HL-60 (cell line): ENCODE data around the gene C6orf58.

Experiments used
- DNase-seq, 2 experiments: peaks; one replicate each; pipeline ENCODE4 v3.0.0-alpha.2; 2010 to 2020; ENCODE audit warnings: low read depth in 1 of 2, low spot score in 1 of 2
- H3K27ac ChIP-seq: fragments of 250-450 bp; sonication (Bioruptor Pico); replicated peaks from 2 replicates; pipeline ENCODE4 v1.5.1; 2020; ENCODE audit warnings: mild to moderate bottlenecking, moderate library complexity
- H3K27me3 ChIP-seq: fragments of 250-450 bp; sonication (Bioruptor Pico); 2 replicates; pipeline ENCODE4 v1.5.1; 2021; ENCODE audit warnings: mild to moderate bottlenecking, moderate library complexity; ENCODE audit not compliant: insufficient read depth, poor library complexity, severe bottlenecking
- H3K4me3 ChIP-seq: replicated peaks from 2 replicates; pipeline ENCODE4 v1.5.1; 2011; ENCODE audit warnings: mild to moderate bottlenecking, control low read depth, low read length; ENCODE audit not compliant: insufficient read depth
- CTCF ChIP-seq: IDR thresholded peaks from one replicate; pipeline ENCODE4 v1.5.1; 2011; ENCODE audit warnings: low read length, control low read depth, inconsistent platforms; ENCODE audit not compliant: insufficient read depth
- GABPA ChIP-seq: IDR thresholded peaks from 2 replicates; pipeline ENCODE4 v1.6.1; 2012; ENCODE audit warnings: low read depth
- POLR2AphosphoS5 ChIP-seq: IDR thresholded peaks from 2 replicates; pipeline ENCODE4 v1.6.1; 2012; ENCODE audit warnings: low read depth
- REST ChIP-seq: IDR thresholded peaks from 2 replicates; pipeline ENCODE4 v1.6.1; 2012; ENCODE audit warnings: low read depth; ENCODE audit not compliant: insufficient replicate concordance
- SPI1 ChIP-seq: IDR thresholded peaks from 2 replicates; pipeline ENCODE4 v1.6.1; 2012; ENCODE audit warnings: low read depth, mild to moderate bottlenecking, borderline replicate concordance

The C6orf58 gene

GRCh38 chr6:127567476-127567875, 9.5 kb upstream of the C6orf58 start:
- TF ChIP-seq REST (no peak), CTCF (no peak), POLR2AphosphoS5 (no peak)
- no peaks in the 10 kb centered on the region for H3K27me3 ChIP-seq
- DNase-seq, result no peak

GRCh38 chr6:127570739-127571389, 6.1 kb upstream of the C6orf58 start:
- no peak for DNase-seq
- Histone ChIP-seq H3K27me3 (no peaks in the 10 kb centered on the region), H3K27ac (no peak overlapping the region), H3K4me3 (no peak overlapping the region)
- TF ChIP-seq SPI1 (no peak), POLR2AphosphoS5 (no peak), GABPA (no peak), REST (no peak), CTCF (no peak)

More at GRCh38 chr6:127567476-127567875, 9.5 kb upstream of the C6orf58 start:
- Histone ChIP-seq H3K27ac (no peak overlapping the region), H3K4me3 (no peak overlapping the region)

GRCh38 chr6:127578900-127579299, 1.9 kb downstream of the C6orf58 start:
- no peak for DNase-seq
- Histone ChIP-seq H3K27ac (no peak overlapping the region), H3K4me3 (no peak overlapping the region), H3K27me3 (no peaks in the 10 kb centered on the region)
- TF ChIP-seq POLR2AphosphoS5, result no peak
- no peak for TF ChIP-seq GABPA
- no peak for TF ChIP-seq SPI1
- TF ChIP-seq CTCF, result no peak
- TF ChIP-seq REST, result no peak
